Measurements from ENCODE around the gene SORCS2.

GRCh38 chr4:7241597-7242125, 49.3 kb downstream of the SORCS2 start:
- no peak for TF ChIP-seq REST (IDR thresholded peaks at IDR 0.05; ENCODE audit: borderline replicate concordance)
- TF ChIP-seq CTCF (IDR thresholded peaks at IDR 0.05; ENCODE audit: poor library complexity, severe bottlenecking), result no peak
- TF ChIP-seq RAD21 (conservative IDR thresholded peaks at IDR 0.05), result no peak
- TF ChIP-seq EP300 (conservative IDR thresholded peaks at IDR 0.05; ENCODE audit: poor library complexity, severe bottlenecking), result no peak

All from neural cell (in vitro differentiated cells).